HepG2 (cell line): ENCODE results near the gene MAPK10.

Source experiments
- ZBTB8A ChIP-seq: sonication (generic); formaldehyde crosslinking; IDR thresholded peaks from 2 replicates; pipeline ENCODE4 v1.4.0; 2020; ENCODE audit warnings: mild to moderate bottlenecking, low read depth, missing genetic modification reagents, borderline replicate concordance
- ZSCAN30 ChIP-seq: sonication (generic); formaldehyde crosslinking; IDR thresholded peaks from 2 replicates; pipeline ENCODE4 v1.5.0; 2020; ENCODE audit warnings: mild to moderate bottlenecking, missing genetic modification reagents

GRCh38 chr4:86296865-86297264 is 63.0 kb downstream of the MAPK10 start:
- TF ChIP-seq ZBTB8A (no peak), ZSCAN30 (CRISPR knock-in tag) (no peak)
